NK-92 treated with Interleukin-12 subunit alpha and Interleukin-12 subunit beta, amount 100 ng/mL, for 24 hours (cell line): Measurements from ENCODE around the gene RXFP4.
"Not testable (repeated sequence)": the region's sequence is repeated elsewhere in the genome, so short reads cannot be mapped to it uniquely, and the experiment has no call there.

ENCODE experiments used
- DNase-seq: peaks from one replicate; lab custom pipeline; 2025; lab: John Stamatoyannopoulos, UW

The RXFP4 gene

GRCh38 chr1:155940993-155941844, at the start of gene RXFP4:
Gene RXFP4, plus strand, starts transcription at chr1:155941638. Its CDS starts 72 bp downstream, at chr1:155941710.
- no peak for DNase-seq

GRCh38 chr1:155892796-155893195, 48.6 kb upstream of the RXFP4 start:
- DNase-seq = no peak

- no peak for DNase-seq
These were observed 47.9 kb upstream of the RXFP4 start for GRCh38 chr1:155893389-155894142.

GRCh38 chr1:155895617-155896016, 45.8 kb upstream of the RXFP4 start:
- DNase-seq = not testable (repeated sequence)

GRCh38 chr1:155896476-155896875, 45.0 kb upstream of the RXFP4 start:
- not testable (repeated sequence) for DNase-seq

- DNase-seq = no peak
These were observed 43.7 kb upstream of the RXFP4 start for GRCh38 chr1:155897746-155898145.

- DNase-seq = no peak
These were observed 42.5 kb upstream of the RXFP4 start for GRCh38 chr1:155898888-155899287.

- no peak for DNase-seq
These were observed 41.8 kb upstream of the RXFP4 start for GRCh38 chr1:155899683-155900082.

- DNase-seq = no peak
These were observed 41.3 kb upstream of the RXFP4 start for GRCh38 chr1:155900161-155900560.

- no peak for DNase-seq
These were observed 37.2 kb upstream of the RXFP4 start for GRCh38 chr1:155904261-155904660.

GRCh38 chr1:155909894-155910293, 31.5 kb upstream of the RXFP4 start:
- DNase-seq = no peak

GRCh38 chr1:155910621-155911121, 30.8 kb upstream of the RXFP4 start:
- DNase-seq = no peak

- DNase-seq = peak; percentile 67
These were observed 30.0 kb upstream of the RXFP4 start, which contains the start of gene RIT1 for GRCh38 chr1:155911156-155912055. Gene RIT1, minus strand, starts transcription at chr1:155911349. Its CDS starts 588 bp downstream, at chr1:155910761.

- no peak for DNase-seq
These were observed 29.3 kb upstream of the RXFP4 start for GRCh38 chr1:155912056-155912536.

GRCh38 chr1:155913969-155914757, 27.3 kb upstream of the RXFP4 start:
- DNase-seq = no peak

- no peak for DNase-seq
These were observed 22.8 kb upstream of the RXFP4 start for GRCh38 chr1:155918660-155919059.

- no peak for DNase-seq
These were observed 21.6 kb upstream of the RXFP4 start for GRCh38 chr1:155919801-155920200.

- DNase-seq = no peak
These were observed 20.7 kb upstream of the RXFP4 start for GRCh38 chr1:155920717-155921116.

- no peak for DNase-seq
These were observed 15.9 kb upstream of the RXFP4 start for GRCh38 chr1:155925506-155925905.

GRCh38 chr1:155929057-155929456, 12.4 kb upstream of the RXFP4 start:
- DNase-seq = no peak

GRCh38 chr1:155930725-155931124, 10.7 kb upstream of the RXFP4 start:
- not testable (repeated sequence) for DNase-seq
